SK-N-SH treated with all-trans-retinoic acid at 6 μM for 48 hours (cell line): ENCODE results near the gene UGP2.

Experiments used
- ATAC-seq: fragments of 200-7000 bp; cut with Tn5 transposase; 3 replicates; pipeline ENCODE4 v1.9.1; 2020; ENCODE audit warnings: mild to moderate bottlenecking, moderate library complexity
- ARNTL ChIP-seq: fragments of 450-650 bp; formaldehyde crosslinking; IDR thresholded peaks from 2 replicates; pipeline ENCODE4 v1.5.0; 2020; ENCODE audit warnings: low read depth, mild to moderate bottlenecking, moderate library complexity, borderline replicate concordance
- BACH2 ChIP-seq: fragments of 250-450 bp; sonication (Bioruptor Pico); IDR thresholded peaks from 2 replicates; pipeline ENCODE4 v1.9.0; 2021; ENCODE audit warnings: mild to moderate bottlenecking, borderline replicate concordance
- CREB5 ChIP-seq: fragments of 250-450 bp; sonication (Bioruptor Pico); IDR thresholded peaks from 2 replicates; pipeline ENCODE4 v1.5.1; 2020; ENCODE audit warnings: low read depth, mild to moderate bottlenecking, moderate library complexity
- CSDC2 ChIP-seq: fragments of 250-450 bp; sonication (Bioruptor Pico); IDR thresholded peaks from 2 replicates; pipeline ENCODE4 v1.5.0; 2020; ENCODE audit warnings: mild to moderate bottlenecking, moderate library complexity
- CSRNP3 ChIP-seq: fragments of 250-450 bp; sonication (Bioruptor Pico); IDR thresholded peaks from 2 replicates; pipeline ENCODE4 v1.5.1; 2021; ENCODE audit warnings: mild to moderate bottlenecking, moderate library complexity
- ESRRG ChIP-seq: fragments of 250-450 bp; sonication (Bioruptor Pico); IDR thresholded peaks from 2 replicates; pipeline ENCODE4 v1.6.1; 2021; ENCODE audit warnings: mild to moderate bottlenecking
- GLIS3 ChIP-seq: fragments of 250-450 bp; sonication (Bioruptor Pico); IDR thresholded peaks from 2 replicates; pipeline ENCODE4 v1.5.0; 2020; ENCODE audit warnings: mild to moderate bottlenecking, moderate library complexity
- ISL1 ChIP-seq: fragments of 250-450 bp; sonication (Bioruptor Pico); IDR thresholded peaks from 2 replicates; pipeline ENCODE4 v2.1.2; 2022; ENCODE audit warnings: mild to moderate bottlenecking, moderate library complexity
- PATZ1 ChIP-seq: fragments of 250-450 bp; sonication (Bioruptor Pico); IDR thresholded peaks from 2 replicates; pipeline ENCODE4 v1.8.0; 2020; ENCODE audit warnings: mild to moderate bottlenecking, moderate library complexity, borderline replicate concordance
- POU6F1 ChIP-seq: fragments of 250-450 bp; sonication (Bioruptor Pico); IDR thresholded peaks from 2 replicates; pipeline ENCODE4 v1.8.0; 2021; ENCODE audit warnings: low read depth, mild to moderate bottlenecking, moderate library complexity, borderline replicate concordance
- PPARA ChIP-seq: fragments of 250-450 bp; sonication (Bioruptor Pico); IDR thresholded peaks from 2 replicates; pipeline ENCODE4 v1.5.0; 2020; ENCODE audit warnings: mild to moderate bottlenecking, borderline replicate concordance
- RARB ChIP-seq: fragments of 250-450 bp; sonication (Bioruptor Pico); IDR thresholded peaks from 2 replicates; pipeline ENCODE4 v1.8.0; 2021; ENCODE audit warnings: mild to moderate bottlenecking, moderate library complexity
- SNAI2 ChIP-seq: fragments of 250-450 bp; sonication (Bioruptor Pico); IDR thresholded peaks from 2 replicates; pipeline ENCODE4 v1.5.0; 2020; ENCODE audit warnings: mild to moderate bottlenecking, moderate library complexity
- TCF4 ChIP-seq: fragments of 250-450 bp; sonication (Bioruptor Pico); IDR thresholded peaks from 2 replicates; pipeline ENCODE4 v1.8.0; 2021; ENCODE audit warnings: mild to moderate bottlenecking, moderate library complexity, borderline replicate concordance
- TOX ChIP-seq: fragments of 250-450 bp; sonication (Bioruptor Pico); IDR thresholded peaks from 2 replicates; pipeline ENCODE4 v1.8.0; 2021; ENCODE audit warnings: mild to moderate bottlenecking, moderate library complexity, borderline replicate concordance
- TSHZ2 ChIP-seq: fragments of 250-450 bp; sonication (Bioruptor Pico); IDR thresholded peaks from 2 replicates; pipeline ENCODE4 v1.5.0; 2020; ENCODE audit warnings: mild to moderate bottlenecking, moderate library complexity
- ZC3H10 ChIP-seq: fragments of 250-450 bp; sonication (Bioruptor Pico); IDR thresholded peaks from 2 replicates; pipeline ENCODE4 v1.5.1; 2021; ENCODE audit warnings: mild to moderate bottlenecking, moderate library complexity
- ZFP3 ChIP-seq: fragments of 250-450 bp; sonication (Bioruptor Pico); IDR thresholded peaks from 2 replicates; pipeline ENCODE4 v1.5.0; 2020; ENCODE audit warnings: mild to moderate bottlenecking, moderate library complexity
- ZFP30 ChIP-seq: fragments of 450-650 bp; formaldehyde crosslinking; IDR thresholded peaks from 2 replicates; pipeline ENCODE4 v1.5.0; 2022; ENCODE audit warnings: mild to moderate bottlenecking, moderate library complexity
- ZNF70 ChIP-seq: fragments of 450-650 bp; formaldehyde crosslinking; IDR thresholded peaks from 2 replicates; pipeline ENCODE4 v1.5.0; 2020; ENCODE audit warnings: mild to moderate bottlenecking, moderate library complexity

Gene UGP2

GRCh38 chr2:63843093-63843492 lies 1.4 kb downstream of the UGP2 start:
- no peak for TF ChIP-seq ZFP3 (CRISPR knock-in tag)
- no peak for TF ChIP-seq ISL1 (CRISPR knock-in tag)
- TF ChIP-seq ESRRG (CRISPR knock-in tag): no peak
- no peak for TF ChIP-seq ZNF70
- no peak for TF ChIP-seq TCF4 (CRISPR knock-in tag)
- no peak for TF ChIP-seq SNAI2 (CRISPR knock-in tag)
- TF ChIP-seq PPARA (CRISPR knock-in tag): no peak
- no peak for TF ChIP-seq CSRNP3 (CRISPR knock-in tag)
- TF ChIP-seq ZFP30 (CRISPR knock-in tag): no peak
- no peak for TF ChIP-seq PATZ1 (CRISPR knock-in tag)
- TF ChIP-seq TOX (CRISPR knock-in tag): no peak
- no peak for TF ChIP-seq CREB5 (CRISPR knock-in tag)
- TF ChIP-seq TSHZ2: no peak
- TF ChIP-seq RARB (CRISPR knock-in tag): no peak
- no peak for TF ChIP-seq ARNTL (CRISPR knock-in tag)
- no peak for TF ChIP-seq GLIS3 (CRISPR knock-in tag)
- TF ChIP-seq POU6F1 (CRISPR knock-in tag): no peak
- no peak for TF ChIP-seq ZC3H10 (CRISPR knock-in tag)
- no peak for ATAC-seq

- ATAC-seq: no peak
- TF ChIP-seq PATZ1 (CRISPR knock-in tag): no peak
- no peak for TF ChIP-seq ISL1 (CRISPR knock-in tag)
- no peak for TF ChIP-seq GLIS3 (CRISPR knock-in tag)
- no peak for TF ChIP-seq TCF4 (CRISPR knock-in tag)
- TF ChIP-seq CSDC2 (CRISPR knock-in tag): no peak
- TF ChIP-seq ZNF70: no peak
- no peak for TF ChIP-seq ARNTL (CRISPR knock-in tag)
- no peak for TF ChIP-seq CREB5 (CRISPR knock-in tag)
- no peak for TF ChIP-seq BACH2 (CRISPR knock-in tag)
- no peak for TF ChIP-seq ZFP30 (CRISPR knock-in tag)
- TF ChIP-seq PPARA (CRISPR knock-in tag): no peak
- no peak for TF ChIP-seq ESRRG (CRISPR knock-in tag)
- no peak for TF ChIP-seq POU6F1 (CRISPR knock-in tag)
- TF ChIP-seq RARB (CRISPR knock-in tag): no peak
- TF ChIP-seq ZFP3 (CRISPR knock-in tag): no peak
- TF ChIP-seq ZC3H10 (CRISPR knock-in tag): no peak
- TF ChIP-seq, all 23 proteins: peak for 0
Observed at GRCh38 chr2:63843791-63844190, 2.1 kb downstream of the UGP2 start.
